ENCODE measurements around the gene SIT1.

Gene SIT1

GRCh38 chr9:35650341-35651158 lies at the start of gene SIT1:
Gene SIT1, minus strand, starts transcription at chr9:35650931. Its CDS starts 78 bp downstream, at chr9:35650853.
- DNase-seq (ENCODE audit: low spot score): no peak

GRCh38 chr9:35700031-35700430 lies 49.3 kb upstream of the SIT1 start:
- DNase-seq (ENCODE audit: low spot score): no peak

GRCh38 chr9:35698231-35698630 lies 47.5 kb upstream of the SIT1 start:
- DNase-seq (ENCODE audit: low spot score): no peak

- DNase-seq (ENCODE audit: low spot score): no peak
Observed at GRCh38 chr9:35697486-35697885, 46.8 kb upstream of the SIT1 start.

GRCh38 chr9:35696520-35697215 lies 45.9 kb upstream of the SIT1 start:
- DNase-seq (ENCODE audit: low spot score): peak; percentile 35

GRCh38 chr9:35695943-35696401 lies 45.2 kb upstream of the SIT1 start:
- DNase-seq (ENCODE audit: low spot score): no peak

GRCh38 chr9:35691757-35692301 lies 41.1 kb upstream of the SIT1 start:
- DNase-seq (ENCODE audit: low spot score): no peak

- no peak for DNase-seq (ENCODE audit: low spot score)
Observed at GRCh38 chr9:35691334-35691650, 40.6 kb upstream of the SIT1 start.

GRCh38 chr9:35690614-35691333 lies 40.0 kb upstream of the SIT1 start:
- no peak for DNase-seq (ENCODE audit: low spot score)

- DNase-seq (ENCODE audit: low spot score): no peak
Observed at GRCh38 chr9:35690294-35690613, 39.5 kb upstream of the SIT1 start.

GRCh38 chr9:35689542-35690293 lies 39.0 kb upstream of the SIT1 start, which contains the start of gene TPM2:
Gene TPM2, minus strand, starts transcription at chr9:35689925. Its CDS starts 108 bp downstream, at chr9:35689817.
- no peak for DNase-seq (ENCODE audit: low spot score)

GRCh38 chr9:35688558-35689541 lies 38.1 kb upstream of the SIT1 start:
- no peak for DNase-seq (ENCODE audit: low spot score)

- no peak for DNase-seq (ENCODE audit: low spot score)
Observed at GRCh38 chr9:35687972-35688557, 37.3 kb upstream of the SIT1 start.

- DNase-seq (ENCODE audit: low spot score): no peak
Observed at GRCh38 chr9:35687306-35687705, 36.6 kb upstream of the SIT1 start.

GRCh38 chr9:35686222-35687203 lies 35.8 kb upstream of the SIT1 start:
- DNase-seq (ENCODE audit: low spot score): no peak

- DNase-seq (ENCODE audit: low spot score): no peak
Observed at GRCh38 chr9:35685506-35685905, 34.8 kb upstream of the SIT1 start.

- no peak for DNase-seq (ENCODE audit: low spot score)
Observed at GRCh38 chr9:35684921-35685320, 34.2 kb upstream of the SIT1 start.

GRCh38 chr9:35683323-35683722 lies 32.6 kb upstream of the SIT1 start:
- DNase-seq (ENCODE audit: low spot score): no peak

Data from pons (tissue), 1 donor.